CD4-positive, alpha-beta T cell treated with Interleukin-6 at 100 ng/mL for 8 hours (primary cell): ENCODE measurements around the gene HLCS.
"Not testable (repeated sequence)": the region's sequence is repeated elsewhere in the genome, so short reads cannot be mapped to it uniquely, and the experiment has no call there.

Experiments
- DNase-seq: peaks from one replicate; pipeline ENCODE4 v3.0.0-alpha.2; 2020; ENCODE audit warnings: mixed read lengths, low spot score

The HLCS gene

GRCh38 chr21:36955783-36956182 is 10.7 kb downstream of the HLCS start:
- no peak for DNase-seq

- DNase-seq, result not testable (repeated sequence)
These were observed 14.1 kb downstream of the HLCS start for GRCh38 chr21:36952331-36952730.

DNA sequence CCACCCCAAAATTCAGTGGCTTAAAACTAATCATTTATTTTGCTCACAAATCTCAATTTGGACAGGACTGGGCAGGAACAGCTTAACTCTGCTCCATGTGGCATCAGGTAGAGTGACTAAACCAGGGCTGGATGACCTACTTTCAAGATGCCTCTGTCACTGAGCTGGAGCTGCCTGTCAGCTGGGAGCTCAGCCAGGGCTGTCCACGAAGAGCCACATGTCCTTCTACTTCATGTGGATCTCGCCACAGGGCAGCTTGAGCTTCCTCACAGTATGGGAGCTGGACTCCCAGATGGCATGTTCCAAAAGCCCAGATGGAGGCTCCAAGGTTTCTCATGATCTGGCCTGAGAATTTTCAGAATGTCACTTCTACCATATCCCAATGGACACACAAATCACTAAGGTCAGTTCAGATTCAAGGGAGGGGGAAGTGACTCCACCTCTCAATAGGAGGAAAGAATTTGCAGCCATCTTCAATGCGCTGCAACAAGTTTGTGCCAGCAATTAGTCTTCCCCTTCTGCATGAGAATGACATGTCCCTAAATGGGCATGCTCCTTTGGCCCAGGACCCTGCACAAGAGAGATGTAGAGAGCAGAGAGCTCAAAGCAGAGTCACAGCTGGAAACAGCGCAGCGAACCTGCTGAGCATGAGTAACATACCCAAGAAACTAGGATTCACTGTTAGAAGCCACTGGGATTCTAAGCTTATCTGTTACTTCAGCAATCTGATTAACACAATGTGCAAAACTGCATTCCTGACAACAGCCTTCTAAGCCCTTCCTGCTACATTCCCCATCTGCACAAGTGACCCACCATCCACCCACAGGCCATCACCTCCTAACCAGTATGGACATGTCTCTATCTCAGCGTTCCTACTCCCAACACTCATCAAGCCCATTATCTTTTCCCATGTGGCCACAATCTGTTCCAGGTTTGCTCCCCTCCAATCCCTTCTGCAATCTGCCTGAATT is 17.0 kb downstream of the HLCS start:
- no peak for DNase-seq

DNA sequence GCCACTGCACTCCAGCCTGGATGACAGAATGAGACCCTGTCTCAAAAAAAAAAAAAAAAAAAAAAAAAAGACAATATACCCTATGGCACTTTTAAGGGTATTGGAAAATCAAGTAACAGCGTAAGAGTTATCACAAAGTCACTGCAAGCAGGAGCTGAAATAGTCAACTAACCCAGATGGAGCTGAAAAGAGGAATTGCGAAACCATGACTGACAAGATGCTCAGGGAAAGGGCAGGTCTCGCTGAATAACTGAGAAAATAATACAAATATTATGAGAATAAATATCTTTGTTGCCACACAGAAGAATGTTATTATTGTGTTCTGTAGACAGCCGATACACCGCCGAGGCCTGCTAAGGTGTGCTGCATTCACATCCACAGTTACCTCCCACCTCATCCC is 17.8 kb downstream of the HLCS start:
- DNase-seq, result no peak

DNA sequence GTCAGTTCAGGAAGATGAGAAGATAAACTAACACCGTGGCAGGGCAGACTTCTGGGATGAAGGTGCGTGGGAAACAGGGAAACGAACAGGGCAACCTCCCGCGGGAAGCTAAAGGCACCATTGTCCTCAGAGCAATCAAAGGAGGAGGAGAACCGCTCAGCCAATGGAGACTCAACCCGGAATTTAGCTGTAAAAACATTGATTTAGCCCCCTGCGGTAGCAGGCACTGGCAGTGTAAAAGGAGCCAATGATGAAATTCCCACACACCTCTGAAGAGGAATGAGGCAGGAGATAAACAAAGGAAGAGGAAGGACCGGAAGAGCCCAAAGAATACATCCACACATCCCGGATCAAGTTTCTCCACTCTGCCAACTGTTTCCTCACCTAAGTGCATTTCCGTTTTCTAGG is 19.5 kb downstream of the HLCS start:
- no peak for DNase-seq

- no peak for DNase-seq
These were observed 20.9 kb downstream of the HLCS start for GRCh38 chr21:36945496-36946138.

DNA sequence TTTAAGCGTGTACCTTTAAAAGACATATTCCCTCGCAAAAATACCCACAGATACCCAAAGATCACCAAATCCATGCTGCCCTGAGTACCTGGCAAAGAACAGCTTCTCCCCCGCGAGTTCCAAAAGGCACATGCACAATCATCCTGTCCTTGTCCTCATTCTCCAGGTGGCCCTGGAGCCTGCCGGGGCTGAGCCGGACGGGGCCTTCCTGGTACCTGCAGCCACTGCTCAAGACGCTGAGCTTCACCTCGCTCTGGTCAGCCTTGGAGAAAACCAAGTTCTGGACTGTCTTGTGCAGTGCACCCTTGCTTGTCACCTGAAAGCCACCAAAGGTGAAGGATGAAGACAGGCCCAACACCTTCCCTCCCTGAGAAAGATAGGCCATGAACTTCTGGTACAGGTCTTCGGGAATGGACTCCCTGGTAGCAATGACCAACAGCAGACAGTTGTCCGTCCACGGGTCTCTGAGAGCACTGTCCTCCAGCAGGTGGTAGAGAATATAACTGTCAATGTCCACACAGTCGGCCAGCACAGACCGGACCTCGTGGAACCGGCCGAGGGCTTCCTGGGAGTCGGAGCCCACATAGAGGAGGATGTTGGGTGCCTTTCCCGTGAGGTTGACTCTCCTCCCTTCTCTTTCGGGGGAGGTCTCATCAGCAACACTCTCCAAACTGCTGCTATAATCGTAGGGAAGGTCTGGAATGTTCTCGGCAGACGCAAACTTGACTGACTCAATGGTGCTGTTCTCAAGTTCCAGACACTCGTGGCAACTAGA is 29.9 kb downstream of the HLCS start:
- DNase-seq, result no peak

- no peak for DNase-seq
These were observed 31.5 kb downstream of the HLCS start for GRCh38 chr21:36934864-36935420.

DNA sequence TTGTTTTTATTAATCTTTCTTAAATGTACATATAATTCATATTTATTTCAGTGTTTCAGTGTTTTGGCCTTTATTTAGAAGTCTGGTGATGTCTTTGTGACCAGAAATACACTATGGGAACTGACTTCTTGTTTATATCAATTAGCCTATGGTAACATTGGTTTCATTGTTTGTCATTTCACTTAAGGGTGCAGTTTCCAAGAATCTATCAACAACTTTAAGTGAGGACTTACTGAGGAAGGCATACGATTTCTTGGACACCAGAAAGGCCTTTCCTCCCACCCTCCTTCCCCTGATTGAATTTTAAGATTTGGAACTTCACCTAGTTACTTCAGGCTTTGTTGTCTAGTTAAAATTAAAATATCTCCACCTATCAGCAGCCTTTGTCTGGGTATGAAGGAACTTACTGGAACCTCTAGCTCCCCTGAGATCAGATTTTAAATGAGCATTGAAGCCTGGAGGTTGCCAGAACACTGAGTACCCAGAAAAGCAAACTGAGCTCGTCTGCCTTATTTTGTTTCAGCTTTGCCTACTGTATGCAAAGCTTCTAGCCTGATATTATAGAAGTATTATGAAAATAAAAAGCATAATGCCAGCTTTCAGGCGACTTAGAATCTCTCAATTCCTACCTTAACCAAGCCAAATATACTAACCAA is 34.2 kb downstream of the HLCS start:
- DNase-seq, result no peak

- DNase-seq, result no peak
These were observed 36.8 kb downstream of the HLCS start for GRCh38 chr21:36929622-36930021.

GRCh38 chr21:36928960-36929359 is 37.5 kb downstream of the HLCS start:
- DNase-seq, result no peak

GRCh38 chr21:36927719-36928117 is 38.8 kb downstream of the HLCS start:
- DNase-seq, result peak; percentile 54

- DNase-seq, result no peak
These were observed 39.3 kb downstream of the HLCS start for GRCh38 chr21:36926989-36927718.

DNA sequence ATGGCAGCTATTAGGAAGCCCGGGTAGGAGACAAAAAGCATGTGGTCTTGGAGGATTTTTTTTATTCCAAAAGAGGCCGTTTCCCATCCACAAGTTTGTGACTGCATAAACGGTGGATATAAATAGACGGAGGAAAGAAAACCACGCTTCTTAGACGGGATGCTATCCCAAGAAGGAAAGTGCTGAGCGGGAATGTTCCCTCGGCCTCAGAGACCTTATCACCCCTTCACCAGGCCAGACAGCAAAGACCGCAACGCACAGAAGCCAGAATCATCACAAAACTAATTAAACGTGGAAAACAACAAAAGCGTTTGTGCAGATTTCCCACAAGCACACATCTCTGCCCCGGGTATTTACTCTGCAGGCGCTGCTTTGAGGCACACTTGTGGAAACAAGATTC is 43.2 kb downstream of the HLCS start:
- DNase-seq, result no peak

DNA sequence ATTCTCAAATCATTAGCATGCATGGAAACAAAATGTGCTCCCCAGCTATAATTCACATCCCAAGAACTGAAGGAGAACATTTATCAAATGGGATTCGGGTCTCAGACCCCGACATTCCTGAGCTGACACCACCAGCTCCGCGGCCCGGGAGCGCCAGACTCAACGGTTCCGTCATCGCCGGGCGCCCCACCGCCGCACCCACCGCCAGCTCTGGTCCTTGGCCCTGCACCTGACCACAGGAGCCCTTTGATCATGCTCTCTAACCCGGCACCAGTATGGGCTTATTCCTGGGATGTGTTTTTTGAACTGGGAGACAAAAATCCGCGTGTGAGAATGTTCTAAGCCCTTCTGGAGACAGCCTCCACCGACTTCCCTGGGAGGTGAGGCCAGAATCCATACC is 43.6 kb downstream of the HLCS start:
- no peak for DNase-seq

GRCh38 chr21:36918291-36918690 is 48.2 kb downstream of the HLCS start:
- DNase-seq, result no peak

- DNase-seq, result no peak
These were observed 48.9 kb downstream of the HLCS start for GRCh38 chr21:36917471-36918158.

DNA sequence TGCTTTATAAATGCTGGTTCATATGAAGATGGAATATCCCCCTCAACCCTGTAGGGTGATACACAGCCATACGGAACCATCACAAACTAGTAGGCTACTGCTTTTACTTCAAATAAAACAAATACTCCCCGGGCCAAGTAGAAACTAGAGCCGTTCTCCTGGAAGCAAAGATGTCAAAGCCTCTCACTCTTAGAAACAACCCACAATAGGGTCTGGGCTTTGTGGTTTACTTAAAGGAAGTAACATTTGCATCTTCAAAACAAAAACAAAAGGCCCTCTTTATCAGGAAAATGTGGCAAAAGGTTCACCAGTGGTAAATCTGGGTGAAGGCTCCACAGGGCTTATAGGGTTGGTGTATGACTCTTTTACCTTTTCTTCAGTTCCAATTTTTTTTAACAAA is 49.8 kb downstream of the HLCS start:
- no peak for DNase-seq

GRCh38 chr21:36915696-36916245 is 50.7 kb downstream of the HLCS start:
- DNase-seq, result no peak
